IMR-90 (cell line): ENCODE data around the gene FOXC1. TPM values are rescaled to one million over a fixed set of nuclear protein-coding genes. Genes with fewer than 3 reads are reported as not detected.

Experiments used
- ATAC-seq: fragments of 200-7000 bp; cut with Tn5 transposase; 2 replicates; pipeline ENCODE4 v1.9.1; 2020; ENCODE audit warnings: low read depth, mild to moderate bottlenecking, moderate library complexity
- BruUV-seq: library from RNA; stranded (reverse); fragments of 400-500 nt; replicated peaks from 2 replicates; lab custom pipeline; 2021; lab: Mats Ljungman, UMichigan
- CTCF ChIA-PET: fragments of 300-600 bp; formaldehyde crosslinking; extraction: SDS; loops from one replicate; lab custom pipeline; 2021; ENCODE audit warnings: antibody characterized with exemption; lab: Yijun Ruan, JAX
- POLR2A ChIA-PET: fragments of 300-600 bp; sonication (Branson Sonifier 250); formaldehyde crosslinking; loops from one replicate; lab custom pipeline; 2022; ENCODE audit warnings: antibody characterized with exemption; ENCODE audit not compliant: unreplicated experiment; lab: Charles Lee
- DNase-seq: peaks from one replicate; pipeline ENCODE4 v3.0.0; 2013
- H2AFZ ChIP-seq: replicated peaks from 2 replicates; pipeline ENCODE3; 2013; ENCODE audit warnings: low read length, mild to moderate bottlenecking; ENCODE audit not compliant: poor library complexity
- H2AK5ac ChIP-seq: 2 replicates; pipeline ENCODE4 v1.6.1; 2013; ENCODE audit warnings: low read depth, low read length, inconsistent platforms
- H2AK9ac ChIP-seq: replicated peaks from 2 replicates; pipeline ENCODE3; 2013; ENCODE audit warnings: mild to moderate bottlenecking, low read depth, low read length, moderate library complexity; ENCODE audit not compliant: poor library complexity
- H2BK120ac ChIP-seq: 2 replicates; pipeline ENCODE4 v1.6.1; 2013; ENCODE audit warnings: low read depth, low read length, inconsistent platforms
- H2BK15ac ChIP-seq: 3 replicates; pipeline ENCODE4 v1.6.1; 2013; ENCODE audit warnings: low read depth, low read length, inconsistent platforms
- H2BK20ac ChIP-seq: 2 replicates; pipeline ENCODE4 v1.6.1; 2013; ENCODE audit warnings: low read depth, mild to moderate bottlenecking, inconsistent platforms, low read length, moderate library complexity
- H2BK5ac ChIP-seq: 2 replicates; pipeline ENCODE4 v1.6.1; 2013; ENCODE audit warnings: mild to moderate bottlenecking, low read depth, low read length, inconsistent platforms; ENCODE audit not compliant: poor library complexity, severe bottlenecking
- H3K14ac ChIP-seq: replicated peaks from 2 replicates; pipeline ENCODE4 v1.6.1; 2013; ENCODE audit warnings: low read depth, low read length, inconsistent platforms
- H3K18ac ChIP-seq: 2 replicates; pipeline ENCODE4 v1.6.1; 2013; ENCODE audit warnings: low read depth, low read length, control low read depth
- H3K23ac ChIP-seq: 2 replicates; pipeline ENCODE4 v1.6.1; 2013; ENCODE audit warnings: low read depth, low read length, inconsistent platforms
- H3K27ac ChIP-seq: 2 replicates; pipeline ENCODE4 v1.5.1; 2013; ENCODE audit warnings: mild to moderate bottlenecking, control low read depth, low read length; ENCODE audit not compliant: insufficient read depth
- H3K27me3 ChIP-seq: 2 replicates; pipeline ENCODE4 v1.6.1; 2013; ENCODE audit warnings: low read length; ENCODE audit not compliant: control insufficient read depth, insufficient read depth
- H3K36me3 ChIP-seq: 2 replicates; pipeline ENCODE4 v1.6.1; 2013; ENCODE audit warnings: low read length, mixed read lengths; ENCODE audit not compliant: control insufficient read depth, insufficient read depth
- H3K4ac ChIP-seq: 2 replicates; pipeline ENCODE4 v1.6.1; 2013; ENCODE audit warnings: low read depth, low read length, inconsistent platforms
- H3K4me1 ChIP-seq: 2 replicates; pipeline ENCODE4 v1.6.1; 2013; ENCODE audit warnings: low read length, mixed read lengths; ENCODE audit not compliant: control insufficient read depth, insufficient read depth
- H3K4me2 ChIP-seq: 2 replicates; pipeline ENCODE4 v1.6.1; 2013; ENCODE audit warnings: low read depth, mild to moderate bottlenecking, control low read depth, low read length, moderate library complexity
- H3K4me3 ChIP-seq: 2 replicates; pipeline ENCODE4 v1.5.1; 2013; ENCODE audit warnings: low read depth, mild to moderate bottlenecking, control low read depth, low read length, moderate library complexity; ENCODE audit not compliant: insufficient read depth
- H3K56ac ChIP-seq: 2 replicates; pipeline ENCODE4 v1.6.1; 2013; ENCODE audit warnings: low read length, inconsistent platforms; ENCODE audit not compliant: insufficient read depth; ENCODE audit errors: extremely low read depth
- H3K79me1 ChIP-seq, 2 experiments: 2 replicates each; pipeline ENCODE4 v1.6.1; 2013; ENCODE audit warnings: low read length in 2 of 2, inconsistent platforms in 1 of 2, low read depth in 1 of 2
- H3K9ac ChIP-seq: 2 replicates; pipeline ENCODE4 v1.6.1; 2013; ENCODE audit warnings: low read depth, low read length, control low read depth
- H3K9me1 ChIP-seq: 2 replicates; pipeline ENCODE4 v1.6.1; 2013; ENCODE audit warnings: low read length, inconsistent platforms; ENCODE audit not compliant: insufficient read depth
- H3K9me3 ChIP-seq: 2 replicates; pipeline ENCODE4 v1.6.1; 2013; ENCODE audit warnings: low read length; ENCODE audit not compliant: control insufficient read depth, insufficient read depth
- H4K20me1 ChIP-seq: 2 replicates; pipeline ENCODE4 v1.6.1; 2013; ENCODE audit warnings: low read length, inconsistent platforms; ENCODE audit not compliant: insufficient read depth
- H4K5ac ChIP-seq: 2 replicates; pipeline ENCODE4 v1.6.1; 2013; ENCODE audit warnings: mild to moderate bottlenecking, low read depth, low read length, control low read depth
- H4K8ac ChIP-seq, 2 experiments: 2 replicates each; pipeline ENCODE4 v1.6.1; 2013; ENCODE audit warnings: low read depth in 2 of 2, low read length in 2 of 2, control low read depth in 1 of 2, inconsistent platforms in 1 of 2
- H4K91ac ChIP-seq: 2 replicates; pipeline ENCODE4 v1.6.1; 2013; ENCODE audit warnings: low read depth, low read length, inconsistent platforms; ENCODE audit not compliant: insufficient read depth
- BHLHE40 ChIP-seq: fragments of 150-350 bp; IDR thresholded peaks from 2 replicates; pipeline ENCODE4 v1.6.1; 2016; ENCODE audit warnings: mild to moderate bottlenecking, low read depth, low read length
- CEBPB ChIP-seq: IDR thresholded peaks from 2 replicates; pipeline ENCODE4 v1.6.1; 2012; ENCODE audit warnings: low read depth, low read length, improper control_type of control experiment
- CHD1 ChIP-seq: IDR thresholded peaks from 2 replicates; pipeline ENCODE4 v1.6.1; 2012; ENCODE audit warnings: low read depth, low read length, improper control_type of control experiment
- CTCF ChIP-seq: conservative IDR thresholded peaks from 2 replicates; pipeline ENCODE4 v1.5.1; 2012; ENCODE audit warnings: mild to moderate bottlenecking, low read depth, low read length, improper control_type of control experiment
- FOS ChIP-seq: fragments of 150-350 bp; IDR thresholded peaks from 2 replicates; pipeline ENCODE4 v1.6.1; 2016; ENCODE audit warnings: low read depth, low read length
- MAFK ChIP-seq: IDR thresholded peaks from 2 replicates; pipeline ENCODE4 v1.6.1; 2012; ENCODE audit warnings: low read depth, low read length, improper control_type of control experiment
- MAZ ChIP-seq: IDR thresholded peaks from 2 replicates; pipeline ENCODE4 v1.6.1; 2012; ENCODE audit warnings: low read depth, mild to moderate bottlenecking, low read length, improper control_type of control experiment, moderate library complexity, borderline replicate concordance
- MXI1 ChIP-seq: IDR thresholded peaks from 2 replicates; pipeline ENCODE4 v1.6.1; 2012; ENCODE audit warnings: low read depth, mild to moderate bottlenecking, low read length, moderate library complexity, borderline replicate concordance
- POLR2A ChIP-seq: IDR thresholded peaks from 2 replicates; pipeline ENCODE4 v1.6.1; 2012; ENCODE audit warnings: mild to moderate bottlenecking, low read depth, low read length
- RAD21 ChIP-seq: IDR thresholded peaks from 2 replicates; pipeline ENCODE4 v1.6.1; 2012; ENCODE audit warnings: low read length, improper control_type of control experiment
- RCOR1 ChIP-seq: IDR thresholded peaks from 2 replicates; pipeline ENCODE4 v1.6.1; 2012; ENCODE audit warnings: mild to moderate bottlenecking, low read length, improper control_type of control experiment; ENCODE audit not compliant: insufficient replicate concordance
- RFX5 ChIP-seq: IDR thresholded peaks from 2 replicates; pipeline ENCODE4 v1.8.0; 2012; ENCODE audit warnings: low read depth, mild to moderate bottlenecking, low read length, moderate library complexity
- WGBS, 2 experiments: methylation state at CpG; one replicate each; pipeline versions ENCODE4 v1.1.5 to v1.1.7; 2013; ENCODE audit warnings: missing lambda C conversion rate in 2 of 2; ENCODE audit not compliant: insufficient read length in 1 of 2; ENCODE audit errors: extremely low coverage in 2 of 2; 5-methylcytosine and 5-hydroxymethylcytosine counted together
- dilution Hi-C: fragments of 300-500 bp; cut with HindIII; formaldehyde crosslinking; loops from one replicate; pipeline ENCODE4 v1.14.3; 2018; ENCODE audit warnings: low sequenced_read_pairs; ENCODE audit not compliant: unreplicated experiment
- in situ Hi-C: fragments of 300-500 bp; cut with MboI; formaldehyde crosslinking; loops from 3 replicates; pipeline ENCODE4 v1.14.3; 2019; ENCODE audit warnings: low sequenced_read_pairs, inconsistent platforms, mixed read lengths
- intact Hi-C: fragments of 100-400 bp; cut with micrococcal nuclease; formaldehyde crosslinking; loops from 2 replicates; pipeline ENCODE4 v1.10.0; 2022
- polyA plus RNA-seq, 3 experiments: library from polyadenylated mRNA; depleted of rRNA; stranded (reverse); fragments of >200 nt; gene quantifications; 2 replicates each; pipeline ENCODE4 v1.2.3, GENCODE V29; 2012; ENCODE audit warnings: low replicate concordance in 1 of 3
- total RNA-seq: library from RNA; depleted of rRNA; stranded (reverse); fragments of >200 nt; gene quantifications from 2 replicates; pipeline ENCODE4 v1.2.3, GENCODE V29; 2012
- TF ChIP-seq, protein P1 (sequence below): fragments of 150-350 bp; IDR thresholded peaks from 2 replicates; pipeline ENCODE4 v1.6.1; 2017; ENCODE audit warnings: mild to moderate bottlenecking, antibody characterized with exemption, low read length, low read depth
- TF ChIP-seq, protein P2 (sequence below): fragments of 150-350 bp; IDR thresholded peaks from 2 replicates; pipeline ENCODE4 v1.6.1; 2016; ENCODE audit warnings: low read depth, mild to moderate bottlenecking, low read length, moderate library complexity, borderline replicate concordance

The FOXC1 gene
- total and polyA plus RNA-seq, 2 of the 4 experiments (the other 2 are of a cell fraction), result 1.3 to 4.0 TPM

- H3K9me3 ChIP-seq, result no peaks in the 10 kb centered on the region
- ChIA-PET POLR2A (no interaction called here), CTCF (interaction anchor here (0.5 kb wide), 1 partner anchor 86 kb away, joined by 3 read pairs; no protein-coding TSS in a partner anchor)
- no peak overlapping the region for H3K4me2 ChIP-seq
- H3K14ac ChIP-seq, result no peak overlapping the region
- H2BK20ac ChIP-seq, result no peak overlapping the region
- ATAC-seq (no peak), DNase-seq (no peak)
- H3K9me1 ChIP-seq, result no peaks in the 10 kb centered on the region
- no peak overlapping the region for H4K8ac ChIP-seq
- H3K4ac ChIP-seq, result no peak overlapping the region
- H4K91ac ChIP-seq, result no peak overlapping the region
- no peak overlapping the region for H3K56ac ChIP-seq
- H2BK120ac ChIP-seq, result no peak overlapping the region
- intact Hi-C loops (loop anchor here (10.0 kb wide), 1 partner anchor 417 kb away; no protein-coding TSS in a partner anchor), dilution Hi-C loops (no loop called here), in situ Hi-C loops (no loop called here)
- H2BK5ac ChIP-seq, result no peak overlapping the region
- peaks cover 10 to 16% of the 10 kb centered on the region in 2 experiments for H3K79me1 ChIP-seq
- H2AFZ ChIP-seq, result no peak overlapping the region
- peaks cover 5% of the 10 kb centered on the region; the same call in 1 of the 2 replicates for H4K20me1 ChIP-seq
- peaks cover 2% of the 10 kb centered on the region; the same call in 1 of the 2 replicates for H3K4me1 ChIP-seq
- H3K36me3 ChIP-seq, result peaks cover 12% of the 10 kb centered on the region; the same call in 1 of the 2 replicates
- no peak overlapping the region for H3K9ac ChIP-seq
- H3K23ac ChIP-seq, result no peak overlapping the region
- no peak overlapping the region for H2AK5ac ChIP-seq
- no peak overlapping the region for H3K27ac ChIP-seq
- no peak overlapping the region for H2AK9ac ChIP-seq
- no peak overlapping the region for H2BK15ac ChIP-seq
- H3K27me3 ChIP-seq, result no peaks in the 10 kb centered on the region
- H3K18ac ChIP-seq, result no peak overlapping the region
- WGBS, 2 experiments, result 100% methylated on average over 1 of the region's 21 CpGs; no CpG with 5 or more reads in 1 of the 2 experiments
- no peak overlapping the region for H3K4me3 ChIP-seq
- no TSS peak for BruUV-seq
- no peak overlapping the region for H4K5ac ChIP-seq
- no peak for TF ChIP-seq BHLHE40
- no peak for TF ChIP-seq POLR2A
- TF ChIP-seq MAZ, result no peak
- TF ChIP-seq FOS, result no peak
- TF ChIP-seq, protein P1, sequence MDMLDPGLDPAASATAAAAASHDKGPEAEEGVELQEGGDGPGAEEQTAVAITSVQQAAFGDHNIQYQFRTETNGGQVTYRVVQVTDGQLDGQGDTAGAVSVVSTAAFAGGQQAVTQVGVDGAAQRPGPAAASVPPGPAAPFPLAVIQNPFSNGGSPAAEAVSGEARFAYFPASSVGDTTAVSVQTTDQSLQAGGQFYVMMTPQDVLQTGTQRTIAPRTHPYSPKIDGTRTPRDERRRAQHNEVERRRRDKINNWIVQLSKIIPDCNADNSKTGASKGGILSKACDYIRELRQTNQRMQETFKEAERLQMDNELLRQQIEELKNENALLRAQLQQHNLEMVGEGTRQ, result no peak
- TF ChIP-seq, protein P2, sequence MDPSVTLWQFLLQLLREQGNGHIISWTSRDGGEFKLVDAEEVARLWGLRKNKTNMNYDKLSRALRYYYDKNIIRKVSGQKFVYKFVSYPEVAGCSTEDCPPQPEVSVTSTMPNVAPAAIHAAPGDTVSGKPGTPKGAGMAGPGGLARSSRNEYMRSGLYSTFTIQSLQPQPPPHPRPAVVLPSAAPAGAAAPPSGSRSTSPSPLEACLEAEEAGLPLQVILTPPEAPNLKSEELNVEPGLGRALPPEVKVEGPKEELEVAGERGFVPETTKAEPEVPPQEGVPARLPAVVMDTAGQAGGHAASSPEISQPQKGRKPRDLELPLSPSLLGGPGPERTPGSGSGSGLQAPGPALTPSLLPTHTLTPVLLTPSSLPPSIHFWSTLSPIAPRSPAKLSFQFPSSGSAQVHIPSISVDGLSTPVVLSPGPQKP, result no peak
- no peak for TF ChIP-seq RAD21
- TF ChIP-seq MAFK, result no peak
- no peak for TF ChIP-seq RFX5
- TF ChIP-seq CHD1, result no peak
- TF ChIP-seq MXI1, result no peak
- no peak for TF ChIP-seq CTCF
- no peak for TF ChIP-seq RCOR1
- TF ChIP-seq CEBPB, result no peak
Observed at GRCh38 chr6:1617466-1618310, 8.0 kb downstream of the FOXC1 start.
